ENCODE results near the gene CMSS1.
A peak's percentile ranks its signal among the peaks of the same experiment; 100 is the strongest.

Gene CMSS1

DNA sequence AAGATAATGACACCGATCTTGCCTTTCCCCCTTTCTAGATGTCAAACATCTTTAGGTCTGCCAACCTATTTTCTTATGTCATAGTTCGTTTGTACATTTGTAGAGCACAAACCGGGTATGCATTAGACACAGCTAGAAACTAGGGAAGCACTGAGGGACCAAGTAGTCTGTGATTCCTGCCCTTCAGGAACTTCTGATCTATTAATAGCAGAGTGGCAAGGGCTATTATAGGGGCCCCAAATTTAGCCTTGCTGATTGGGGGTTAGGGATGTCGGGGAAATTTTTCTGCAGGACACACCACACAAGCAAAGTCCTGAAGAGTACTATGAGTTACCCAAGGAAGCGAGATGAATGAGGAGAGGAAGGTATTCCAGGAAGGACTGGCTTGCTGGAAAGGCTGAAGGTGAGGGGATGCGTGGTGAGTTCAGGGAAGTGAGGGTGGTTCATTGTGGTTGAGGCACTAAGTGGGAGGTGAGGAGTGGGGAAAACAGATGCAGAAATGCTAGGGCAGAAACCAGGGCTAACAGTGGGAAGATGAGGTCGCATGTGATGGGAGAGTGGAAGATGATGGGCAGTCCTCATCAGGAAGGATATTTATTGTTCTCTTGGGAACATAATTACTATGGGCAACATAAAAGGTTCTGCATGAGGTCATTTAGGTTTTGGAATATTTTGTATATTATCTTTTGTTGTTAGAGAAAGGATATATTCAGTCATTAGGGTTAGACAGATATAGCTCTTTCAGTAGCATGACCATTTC lies 144.3 kb downstream of the CMSS1 start:
- no peak for TF ChIP-seq CTCF (conservative IDR thresholded peaks at IDR 0.05; ENCODE audit: low read depth, low read length)
- H3K4me3 ChIP-seq (ENCODE audit: low read length), result no peak overlapping the region
- no peak for DNase-seq (ENCODE audit: low read depth)

- no peak for DNase-seq (ENCODE audit: low read depth)
- no peak overlapping the region for H3K4me3 ChIP-seq (ENCODE audit: low read length)
- no peak for TF ChIP-seq CTCF (conservative IDR thresholded peaks at IDR 0.05; ENCODE audit: low read depth, low read length)
These were observed 145.0 kb downstream of the CMSS1 start for GRCh38 chr3:99962703-99963102.

- H3K4me3 ChIP-seq (ENCODE audit: low read length), result no peak overlapping the region
- no peak for DNase-seq (ENCODE audit: low read depth)
- no peak for TF ChIP-seq CTCF (conservative IDR thresholded peaks at IDR 0.05; ENCODE audit: low read depth, low read length)
These were observed 147.4 kb downstream of the CMSS1 start for GRCh38 chr3:99965077-99965476.

- no peak for DNase-seq (ENCODE audit: low read depth)
- H3K4me3 ChIP-seq (ENCODE audit: low read length), result no peak overlapping the region
- no peak for TF ChIP-seq CTCF (conservative IDR thresholded peaks at IDR 0.05; ENCODE audit: low read depth, low read length)
These were observed 148.2 kb downstream of the CMSS1 start for GRCh38 chr3:99965681-99966408.

- DNase-seq (ENCODE audit: low read depth), result peak; percentile 92
- H3K4me3 ChIP-seq (ENCODE audit: low read length), result peak overlapping the region; percentile 2
- TF ChIP-seq CTCF (conservative IDR thresholded peaks at IDR 0.05; ENCODE audit: low read depth, low read length), result no peak
These were observed 149.2 kb downstream of the CMSS1 start for GRCh38 chr3:99966662-99967416.

DNA sequence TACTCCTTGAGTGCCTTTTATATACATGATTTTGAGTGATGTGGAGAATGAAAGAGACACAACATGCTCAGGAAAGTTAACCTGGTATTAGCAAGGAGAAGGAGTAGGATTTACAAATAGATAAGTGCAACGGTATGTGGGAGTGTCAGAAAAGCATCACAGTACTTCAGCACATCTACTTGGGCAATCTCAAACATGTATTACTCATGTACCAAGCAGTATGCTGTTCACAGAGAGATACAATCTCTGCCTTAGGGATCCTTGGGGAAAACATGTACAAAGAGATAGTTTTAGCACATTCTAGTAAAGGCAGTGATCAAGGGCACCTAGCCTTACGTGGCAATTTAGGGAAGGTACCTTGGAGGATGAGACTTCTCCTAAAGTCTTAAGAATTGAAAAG lies 150.1 kb downstream of the CMSS1 start:
- TF ChIP-seq CTCF (conservative IDR thresholded peaks at IDR 0.05; ENCODE audit: low read depth, low read length), result no peak
- DNase-seq (ENCODE audit: low read depth), result no peak
- H3K4me3 ChIP-seq (ENCODE audit: low read length), result no peak overlapping the region
